GM12865 (cell line): ENCODE measurements around the gene CIDEA.

ENCODE experiments used
- DNase-seq: peaks from one replicate; pipeline ENCODE4 v3.0.0; 2010; ENCODE audit warnings: low read depth
- H3K4me3 ChIP-seq: 2 replicates; pipeline ENCODE4 v1.5.1; 2011; ENCODE audit warnings: mild to moderate bottlenecking, low read depth, low read length, control low read depth
- CTCF ChIP-seq: IDR thresholded peaks from 2 replicates; pipeline ENCODE4 v1.5.1; 2011; ENCODE audit warnings: low read length, control low read depth, low read depth, inconsistent platforms; ENCODE audit not compliant: insufficient read depth; ENCODE audit errors: missing control alignments

CIDEA gene

GRCh38 chr18:12231040-12231882 is 22.9 kb upstream of the CIDEA start:
- DNase-seq, result no peak
- H3K4me3 ChIP-seq, result no peak overlapping the region
- no peak for TF ChIP-seq CTCF

GRCh38 chr18:12231986-12232385 is 22.2 kb upstream of the CIDEA start:
- no peak for DNase-seq
- H3K4me3 ChIP-seq, result no peak overlapping the region
- no peak for TF ChIP-seq CTCF

- no peak overlapping the region for H3K4me3 ChIP-seq
- TF ChIP-seq CTCF, result no peak
- no peak for DNase-seq
These were observed 20.8 kb upstream of the CIDEA start for GRCh38 chr18:12233378-12233777.

- DNase-seq, result no peak
- no peak overlapping the region for H3K4me3 ChIP-seq
- TF ChIP-seq CTCF, result no peak
These were observed 19.5 kb upstream of the CIDEA start for GRCh38 chr18:12234451-12235190.

GRCh38 chr18:12236141-12236540 is 18.0 kb upstream of the CIDEA start:
- no peak for DNase-seq
- H3K4me3 ChIP-seq, result no peak overlapping the region
- no peak for TF ChIP-seq CTCF

GRCh38 chr18:12236934-12237832 is 17.0 kb upstream of the CIDEA start:
- H3K4me3 ChIP-seq, result no peak overlapping the region; the same call in 1 of the 2 replicates
- peak; percentile 91 for TF ChIP-seq CTCF
- peak; percentile 87 for DNase-seq
